SK-N-SH (cell line): ENCODE results near the gene KTN1. TPM values are rescaled to one million over a fixed set of nuclear protein-coding genes. Genes with fewer than 3 reads are reported as not detected.

Source experiments
- CTCF ChIA-PET: fragments of 300-600, 350-600 bp; formaldehyde crosslinking; extraction: SDS; loops from one replicate; lab custom pipeline; 2021; lab: Yijun Ruan, JAX
- POLR2A ChIA-PET: fragments of 350-600 bp; sonication (Branson Sonifier 250); formaldehyde crosslinking; extraction: SDS; loops from one replicate; lab custom pipeline; 2020; ENCODE audit warnings: antibody characterized with exemption, inconsistent platforms; lab: Yijun Ruan, JAX
- DNase-seq: peaks from one replicate; pipeline ENCODE4 v3.0.0; 2012
- H2AFZ ChIP-seq: fragments of 200-600 bp; sonication (generic); 2 replicates; pipeline ENCODE4 v1.8.1; 2016; ENCODE audit warnings: antibody characterized with exemption, mild to moderate bottlenecking, low read depth
- H3F3A ChIP-seq: fragments of 200-600 bp; sonication (generic); replicated peaks from 2 replicates; pipeline ENCODE3; 2016; ENCODE audit warnings: antibody characterized with exemption, mild to moderate bottlenecking; ENCODE audit not compliant: insufficient read depth
- H3K27ac ChIP-seq, 2 experiments: fragments of 200-500 bp in 1 of 2; fragments of 200-600 bp in 1 of 2; sonication (Bioruptor generic) in 1 of 2; sonication (generic), shearing (Covaris generic) in 1 of 2; 2 replicates each; pipeline versions ENCODE4 v1.5.1 to v1.6.1; 2014 to 2016; ENCODE audit warnings: low read depth in 2 of 2, inconsistent platforms in 1 of 2, low read length in 1 of 2, mild to moderate bottlenecking in 1 of 2, mixed read lengths in 1 of 2
- H3K27me3 ChIP-seq: fragments of 200-600 bp; sonication (generic), shearing (Covaris generic); 2 replicates; pipeline ENCODE4 v1.6.1; 2016; ENCODE audit warnings: mixed run types; ENCODE audit not compliant: insufficient read depth
- H3K36me3 ChIP-seq, 2 experiments: fragments of 200-500 bp in 1 of 2; fragments of 200-600 bp in 1 of 2; sonication (Bioruptor generic) in 1 of 2; sonication (generic) in 1 of 2; replicated peaks in 1 of 2; 2 replicates each; pipeline versions ENCODE3 to v1.5.1; 2014 to 2016; ENCODE audit warnings: low read length in 1 of 2, mild to moderate bottlenecking in 1 of 2; ENCODE audit not compliant: insufficient read depth in 2 of 2, control insufficient read depth in 1 of 2
- H3K4me1 ChIP-seq, 2 experiments: fragments of 200-500 bp in 1 of 2; fragments of 200-600 bp in 1 of 2; sonication (Bioruptor generic) in 1 of 2; sonication (generic), shearing (Covaris generic) in 1 of 2; 2 replicates each; pipeline versions ENCODE4 v1.5.1 to v1.6.1; 2014 to 2016; ENCODE audit warnings: low read depth in 1 of 2, low read length in 1 of 2, mixed run types in 1 of 2; ENCODE audit not compliant: insufficient read depth in 2 of 2, control insufficient read depth in 1 of 2
- H3K4me2 ChIP-seq: fragments of 200-600 bp; sonication (generic), shearing (Covaris generic); 2 replicates; pipeline ENCODE4 v1.6.1; 2017; ENCODE audit warnings: mixed run types
- H3K4me3 ChIP-seq, 2 experiments: fragments of 200-500 bp in 1 of 2; fragments of 200-600 bp in 1 of 2; sonication (Bioruptor generic) in 1 of 2; sonication (generic), shearing (Covaris generic) in 1 of 2; 2 replicates each; pipeline versions ENCODE4 v1.5.1 to v1.8.1; 2014 to 2016; ENCODE audit warnings: low read depth in 2 of 2, inconsistent platforms in 1 of 2, low read length in 1 of 2, mild to moderate bottlenecking in 1 of 2, mixed read lengths in 1 of 2, moderate library complexity in 1 of 2
- H3K79me2 ChIP-seq: fragments of 200-600 bp; sonication (generic); 2 replicates; pipeline ENCODE4 v1.8.1; 2017; ENCODE audit warnings: mild to moderate bottlenecking; ENCODE audit not compliant: insufficient read depth
- H3K9ac ChIP-seq: fragments of 200-600 bp; sonication (generic); 2 replicates; pipeline ENCODE4 v1.6.1; 2017; ENCODE audit warnings: mixed run types
- H3K9me2 ChIP-seq: fragments of 200-600 bp; sonication (generic); 2 replicates; pipeline ENCODE4 v1.6.1; 2017; ENCODE audit warnings: mixed run types
- H3K9me3 ChIP-seq: fragments of 200-600 bp; sonication (generic); 2 replicates; pipeline ENCODE4 v1.6.1; 2017; ENCODE audit warnings: mixed run types, mild to moderate bottlenecking, moderate library complexity
- H4K20me1 ChIP-seq: fragments of 200-600 bp; sonication (generic); 2 replicates; pipeline ENCODE4 v1.6.1; 2017; ENCODE audit warnings: mild to moderate bottlenecking, mixed run types; ENCODE audit not compliant: insufficient read depth
- FOSL2 ChIP-seq: IDR thresholded peaks from 2 replicates; pipeline ENCODE4 v1.4.0; 2012; ENCODE audit warnings: low read depth, mild to moderate bottlenecking, moderate library complexity, borderline replicate concordance
- FOXJ3 ChIP-seq: sonication (generic); formaldehyde crosslinking; IDR thresholded peaks from 2 replicates; pipeline ENCODE4 v1.5.1; 2020; ENCODE audit warnings: mild to moderate bottlenecking, missing genetic modification reagents
- GABPA ChIP-seq: IDR thresholded peaks from 2 replicates; pipeline ENCODE4 v1.4.0; 2012; ENCODE audit warnings: low read depth, mild to moderate bottlenecking
- MAX ChIP-seq: IDR thresholded peaks from 2 replicates; pipeline ENCODE4 v1.4.0; 2012; ENCODE audit warnings: low read depth
- MEF2A ChIP-seq: IDR thresholded peaks from 2 replicates; pipeline ENCODE4 v1.4.0; 2012; ENCODE audit warnings: low read depth, borderline replicate concordance
- MXI1 ChIP-seq: IDR thresholded peaks from 2 replicates; pipeline ENCODE4 v1.6.1; 2012; ENCODE audit warnings: mild to moderate bottlenecking, low read depth, low read length, improper control_type of control experiment
- NFIC ChIP-seq: IDR thresholded peaks from 2 replicates; pipeline ENCODE4 v1.4.0; 2012; ENCODE audit warnings: borderline replicate concordance
- POLR2AphosphoS5 ChIP-seq: IDR thresholded peaks from 2 replicates; pipeline ENCODE4 v1.6.1; 2012; ENCODE audit warnings: low read depth, low read length
- RAD21 ChIP-seq: IDR thresholded peaks from 2 replicates; pipeline ENCODE4 v1.6.1; 2012; ENCODE audit warnings: mild to moderate bottlenecking, low read length
- REST ChIP-seq: IDR thresholded peaks from 2 replicates; pipeline ENCODE4 v1.6.1; 2012; ENCODE audit warnings: mild to moderate bottlenecking, low read depth, low read length, moderate library complexity
- USF2 ChIP-seq: fragments of 150-350 bp; IDR thresholded peaks from 2 replicates; pipeline ENCODE4 v1.6.1; 2017; ENCODE audit warnings: antibody characterized with exemption, low read length, low read depth, borderline replicate concordance
- WGBS: methylation state at CpG from one replicate; pipeline ENCODE4 v1.1.6; 2017; ENCODE audit warnings: low lambda C conversion rate; 5-methylcytosine and 5-hydroxymethylcytosine counted together
- polyA plus RNA-seq, 3 experiments: library from polyadenylated mRNA; depleted of rRNA; stranded (reverse); fragments of >200 nt; gene quantifications; 2 replicates each; pipeline ENCODE4 v1.2.3, GENCODE V29; 2012
- TF ChIP-seq, protein P1 (sequence below): IDR thresholded peaks from 2 replicates; pipeline ENCODE4 v1.4.0; 2012; ENCODE audit warnings: low read depth, borderline replicate concordance
- TF ChIP-seq, protein P2 (sequence below): IDR thresholded peaks from 2 replicates; pipeline ENCODE4; 2012
- TF ChIP-seq, protein P3 (sequence below): fragments of 200-600 bp; sonication (generic); IDR thresholded peaks from 2 replicates; pipeline ENCODE4 v1.6.1; 2017; ENCODE audit warnings: antibody characterized with exemption, mild to moderate bottlenecking, moderate library complexity
- TF ChIP-seq, protein P4 (sequence below): IDR thresholded peaks from 2 replicates; pipeline ENCODE4 v1.4.0; 2012; ENCODE audit warnings: low read depth, borderline replicate concordance

Gene KTN1
- polyA plus RNA-seq, 1 of the 3 experiments (the other 2 are of a cell fraction): 39.5 TPM

GRCh38 chr14:55571125-55571889 is 8.7 kb upstream of the KTN1 start:
- ChIA-PET CTCF (interaction anchor here (1.1 kb wide), 1 partner anchor 16 kb away, joined by 3 read pairs; no protein-coding TSS in a partner anchor), POLR2A (no interaction called here)

More at GRCh38 chr14:55571125-55571889, 8.7 kb upstream of the KTN1 start:
- no peak overlapping the region for H3K9ac ChIP-seq
- no peaks in the 10 kb centered on the region for H3K9me3 ChIP-seq
- H3K36me3 ChIP-seq: peaks cover 1 to 6% of the 10 kb centered on the region in 2 experiments
- no peaks in the 10 kb centered on the region for H4K20me1 ChIP-seq
- no peaks in the 10 kb centered on the region for H3K9me2 ChIP-seq
- DNase-seq: no peak
- no peak overlapping the region for H3K27ac ChIP-seq
- 96% methylated on average over 7 of the region's 7 CpGs for WGBS
- no peaks in the 10 kb centered on the region for H3K27me3 ChIP-seq
- H2AFZ ChIP-seq: no peak overlapping the region
- H3K4me2 ChIP-seq: no peak overlapping the region
- H3K79me2 ChIP-seq: no peaks in the 10 kb centered on the region
- H3F3A ChIP-seq: peaks cover 5% of the 10 kb centered on the region
- no peak overlapping the region for H3K4me3 ChIP-seq
- TF ChIP-seq RAD21 (no peak), POLR2AphosphoS5 (no peak), USF2 (no peak), FOSL2 (no peak), GABPA (no peak), MAX (no peak), MXI1 (no peak), NFIC (no peak), FOXJ3 (CRISPR knock-in tag) (no peak), MEF2A (no peak), REST (no peak)
- TF ChIP-seq, protein P1, sequence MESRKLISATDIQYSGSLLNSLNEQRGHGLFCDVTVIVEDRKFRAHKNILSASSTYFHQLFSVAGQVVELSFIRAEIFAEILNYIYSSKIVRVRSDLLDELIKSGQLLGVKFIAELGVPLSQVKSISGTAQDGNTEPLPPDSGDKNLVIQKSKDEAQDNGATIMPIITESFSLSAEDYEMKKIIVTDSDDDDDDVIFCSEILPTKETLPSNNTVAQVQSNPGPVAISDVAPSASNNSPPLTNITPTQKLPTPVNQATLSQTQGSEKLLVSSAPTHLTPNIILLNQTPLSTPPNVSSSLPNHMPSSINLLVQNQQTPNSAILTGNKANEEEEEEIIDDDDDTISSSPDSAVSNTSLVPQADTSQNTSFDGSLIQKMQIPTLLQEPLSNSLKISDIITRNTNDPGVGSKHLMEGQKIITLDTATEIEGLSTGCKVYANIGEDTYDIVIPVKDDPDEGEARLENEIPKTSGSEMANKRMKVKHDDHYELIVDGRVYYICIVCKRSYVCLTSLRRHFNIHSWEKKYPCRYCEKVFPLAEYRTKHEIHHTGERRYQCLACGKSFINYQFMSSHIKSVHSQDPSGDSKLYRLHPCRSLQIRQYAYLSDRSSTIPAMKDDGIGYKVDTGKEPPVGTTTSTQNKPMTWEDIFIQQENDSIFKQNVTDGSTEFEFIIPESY: no peak
- TF ChIP-seq, protein P2, sequence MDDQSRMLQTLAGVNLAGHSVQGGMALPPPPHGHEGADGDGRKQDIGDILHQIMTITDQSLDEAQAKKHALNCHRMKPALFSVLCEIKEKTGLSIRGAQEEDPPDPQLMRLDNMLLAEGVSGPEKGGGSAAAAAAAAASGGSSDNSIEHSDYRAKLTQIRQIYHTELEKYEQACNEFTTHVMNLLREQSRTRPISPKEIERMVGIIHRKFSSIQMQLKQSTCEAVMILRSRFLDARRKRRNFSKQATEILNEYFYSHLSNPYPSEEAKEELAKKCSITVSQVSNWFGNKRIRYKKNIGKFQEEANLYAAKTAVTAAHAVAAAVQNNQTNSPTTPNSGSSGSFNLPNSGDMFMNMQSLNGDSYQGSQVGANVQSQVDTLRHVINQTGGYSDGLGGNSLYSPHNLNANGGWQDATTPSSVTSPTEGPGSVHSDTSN: no peak
- TF ChIP-seq, protein P3, sequence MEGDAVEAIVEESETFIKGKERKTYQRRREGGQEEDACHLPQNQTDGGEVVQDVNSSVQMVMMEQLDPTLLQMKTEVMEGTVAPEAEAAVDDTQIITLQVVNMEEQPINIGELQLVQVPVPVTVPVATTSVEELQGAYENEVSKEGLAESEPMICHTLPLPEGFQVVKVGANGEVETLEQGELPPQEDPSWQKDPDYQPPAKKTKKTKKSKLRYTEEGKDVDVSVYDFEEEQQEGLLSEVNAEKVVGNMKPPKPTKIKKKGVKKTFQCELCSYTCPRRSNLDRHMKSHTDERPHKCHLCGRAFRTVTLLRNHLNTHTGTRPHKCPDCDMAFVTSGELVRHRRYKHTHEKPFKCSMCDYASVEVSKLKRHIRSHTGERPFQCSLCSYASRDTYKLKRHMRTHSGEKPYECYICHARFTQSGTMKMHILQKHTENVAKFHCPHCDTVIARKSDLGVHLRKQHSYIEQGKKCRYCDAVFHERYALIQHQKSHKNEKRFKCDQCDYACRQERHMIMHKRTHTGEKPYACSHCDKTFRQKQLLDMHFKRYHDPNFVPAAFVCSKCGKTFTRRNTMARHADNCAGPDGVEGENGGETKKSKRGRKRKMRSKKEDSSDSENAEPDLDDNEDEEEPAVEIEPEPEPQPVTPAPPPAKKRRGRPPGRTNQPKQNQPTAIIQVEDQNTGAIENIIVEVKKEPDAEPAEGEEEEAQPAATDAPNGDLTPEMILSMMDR: no peak
- TF ChIP-seq, protein P4, sequence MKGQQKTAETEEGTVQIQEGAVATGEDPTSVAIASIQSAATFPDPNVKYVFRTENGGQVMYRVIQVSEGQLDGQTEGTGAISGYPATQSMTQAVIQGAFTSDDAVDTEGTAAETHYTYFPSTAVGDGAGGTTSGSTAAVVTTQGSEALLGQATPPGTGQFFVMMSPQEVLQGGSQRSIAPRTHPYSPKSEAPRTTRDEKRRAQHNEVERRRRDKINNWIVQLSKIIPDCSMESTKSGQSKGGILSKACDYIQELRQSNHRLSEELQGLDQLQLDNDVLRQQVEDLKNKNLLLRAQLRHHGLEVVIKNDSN: no peak
- no peaks in the 10 kb centered on the region; a peak in 1 of 4 replicates for H3K4me1 ChIP-seq
